Astrocyte of the spinal cord (primary cell): ENCODE results near the gene ARHGAP26.

ENCODE experiments used
- DNase-seq: peaks from one replicate; pipeline ENCODE4 v3.0.0; 2011; ENCODE audit warnings: low read depth, low spot score
- H3K4me3 ChIP-seq: 2 replicates; pipeline ENCODE4 v1.5.1; 2011; ENCODE audit warnings: low read depth, mild to moderate bottlenecking, low read length, moderate library complexity
- in situ Hi-C: cut with HindIII; loops from 2 replicates; pipeline ENCODE4 v1.10.0; 2017; ENCODE audit warnings: low sequenced_read_pairs
- TF ChIP-seq, protein P1 (sequence below): IDR thresholded peaks from 2 replicates; pipeline ENCODE4 v1.5.1; 2012; ENCODE audit warnings: low read depth, mild to moderate bottlenecking, low read length, inconsistent platforms

The ARHGAP26 gene

DNA sequence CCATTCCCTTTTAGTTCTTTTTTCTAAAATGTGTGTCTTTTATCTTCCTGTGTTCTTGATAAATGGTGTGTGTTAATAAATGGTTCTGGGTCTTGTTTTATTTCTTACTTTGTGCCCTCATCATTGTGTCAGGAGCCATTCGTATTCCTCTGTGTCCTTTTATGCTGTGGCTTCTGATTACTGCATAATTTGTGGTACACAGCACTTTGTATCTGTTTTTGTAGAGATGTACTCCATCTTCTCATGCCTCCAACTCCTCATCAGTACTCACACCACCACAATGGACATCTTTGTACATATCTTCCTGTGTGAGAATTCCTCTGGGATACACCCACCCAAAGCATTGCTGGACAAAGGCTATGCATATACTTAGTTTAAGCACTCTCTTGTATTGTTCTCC, 247.4 kb downstream of the ARHGAP26 start:
- DNase-seq, result no peak
- in situ Hi-C loops, result no loop called here
- TF ChIP-seq, protein P1, sequence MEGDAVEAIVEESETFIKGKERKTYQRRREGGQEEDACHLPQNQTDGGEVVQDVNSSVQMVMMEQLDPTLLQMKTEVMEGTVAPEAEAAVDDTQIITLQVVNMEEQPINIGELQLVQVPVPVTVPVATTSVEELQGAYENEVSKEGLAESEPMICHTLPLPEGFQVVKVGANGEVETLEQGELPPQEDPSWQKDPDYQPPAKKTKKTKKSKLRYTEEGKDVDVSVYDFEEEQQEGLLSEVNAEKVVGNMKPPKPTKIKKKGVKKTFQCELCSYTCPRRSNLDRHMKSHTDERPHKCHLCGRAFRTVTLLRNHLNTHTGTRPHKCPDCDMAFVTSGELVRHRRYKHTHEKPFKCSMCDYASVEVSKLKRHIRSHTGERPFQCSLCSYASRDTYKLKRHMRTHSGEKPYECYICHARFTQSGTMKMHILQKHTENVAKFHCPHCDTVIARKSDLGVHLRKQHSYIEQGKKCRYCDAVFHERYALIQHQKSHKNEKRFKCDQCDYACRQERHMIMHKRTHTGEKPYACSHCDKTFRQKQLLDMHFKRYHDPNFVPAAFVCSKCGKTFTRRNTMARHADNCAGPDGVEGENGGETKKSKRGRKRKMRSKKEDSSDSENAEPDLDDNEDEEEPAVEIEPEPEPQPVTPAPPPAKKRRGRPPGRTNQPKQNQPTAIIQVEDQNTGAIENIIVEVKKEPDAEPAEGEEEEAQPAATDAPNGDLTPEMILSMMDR, result no peak
- no peak overlapping the region for H3K4me3 ChIP-seq

DNA sequence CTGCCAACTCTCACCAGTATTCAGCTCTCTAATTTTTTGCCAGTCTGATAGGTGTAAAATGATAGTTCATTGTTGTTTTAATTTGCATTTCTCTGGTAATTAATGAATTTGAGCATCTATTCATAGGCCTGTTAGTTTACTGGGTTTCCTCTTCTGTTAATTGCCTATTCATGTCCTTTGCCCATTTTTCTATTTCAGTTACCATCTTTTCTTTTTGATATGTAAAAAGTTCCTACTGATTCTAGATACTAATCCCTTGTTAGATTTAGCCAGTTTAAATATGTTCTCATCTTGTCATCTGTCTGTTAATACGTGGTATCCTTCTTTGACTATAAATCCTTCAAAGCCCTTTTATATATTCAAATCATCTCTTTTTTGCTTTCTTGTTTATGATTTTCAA, 247.8 kb downstream of the ARHGAP26 start:
- H3K4me3 ChIP-seq, result no peak overlapping the region
- TF ChIP-seq, protein P1, result no peak
- DNase-seq, result no peak
- in situ Hi-C loops, result no loop called here

GRCh38 chr5:143019157-143019556, 249.0 kb downstream of the ARHGAP26 start:
- DNase-seq, result no peak
- TF ChIP-seq, protein P1, result no peak
- in situ Hi-C loops, result no loop called here
- H3K4me3 ChIP-seq, result no peak overlapping the region

DNA sequence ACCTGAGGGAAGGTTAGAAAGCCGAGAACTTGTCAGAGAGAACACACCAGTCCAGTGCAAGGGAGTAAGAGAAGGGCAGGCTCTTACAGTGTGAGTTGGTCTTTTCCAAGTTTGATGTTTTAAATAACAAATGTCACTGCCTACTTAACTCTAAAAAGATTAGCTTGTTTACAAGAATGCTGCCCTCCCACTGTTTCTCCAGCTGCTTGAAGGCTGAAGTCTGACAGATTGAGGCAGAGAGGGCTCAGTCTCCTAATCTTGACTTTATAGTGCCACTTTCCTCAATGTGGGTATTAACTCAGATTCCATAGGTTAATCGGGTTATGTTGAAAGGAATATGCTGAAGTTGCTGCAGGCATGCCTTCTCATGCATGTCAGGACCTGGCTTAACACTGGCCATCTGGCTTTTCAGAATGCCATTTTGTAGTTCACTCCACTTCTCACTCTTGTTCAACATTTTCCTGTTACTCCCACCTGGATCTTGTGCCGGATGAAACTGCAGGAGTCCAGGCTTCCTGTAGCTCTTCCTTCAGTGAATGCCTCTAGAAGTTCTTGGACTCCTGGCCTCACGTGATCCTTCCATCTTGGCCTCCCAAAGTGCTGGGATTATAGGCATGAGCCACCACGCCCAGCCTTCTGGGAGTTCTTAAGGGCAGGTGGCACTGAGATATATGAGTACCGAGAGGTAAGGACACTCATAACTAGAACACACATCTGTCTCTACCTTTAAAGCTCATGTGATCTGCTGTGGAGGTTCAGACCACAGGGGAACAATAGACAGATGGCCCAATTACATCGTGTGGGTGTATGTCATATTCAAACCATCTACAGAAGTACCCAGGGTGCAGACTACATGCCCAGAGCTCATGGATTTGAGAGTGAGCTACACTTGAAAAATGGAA, 249.7 kb downstream of the ARHGAP26 start:
- no peak overlapping the region for H3K4me3 ChIP-seq
- in situ Hi-C loops, result no loop called here
- DNase-seq, result no peak
- TF ChIP-seq, protein P1, result no peak

GRCh38 chr5:143021595-143021994, 251.4 kb downstream of the ARHGAP26 start:
- DNase-seq, result no peak
- H3K4me3 ChIP-seq, result no peak overlapping the region
- in situ Hi-C loops, result no loop called here
- TF ChIP-seq, protein P1, result no peak

DNA sequence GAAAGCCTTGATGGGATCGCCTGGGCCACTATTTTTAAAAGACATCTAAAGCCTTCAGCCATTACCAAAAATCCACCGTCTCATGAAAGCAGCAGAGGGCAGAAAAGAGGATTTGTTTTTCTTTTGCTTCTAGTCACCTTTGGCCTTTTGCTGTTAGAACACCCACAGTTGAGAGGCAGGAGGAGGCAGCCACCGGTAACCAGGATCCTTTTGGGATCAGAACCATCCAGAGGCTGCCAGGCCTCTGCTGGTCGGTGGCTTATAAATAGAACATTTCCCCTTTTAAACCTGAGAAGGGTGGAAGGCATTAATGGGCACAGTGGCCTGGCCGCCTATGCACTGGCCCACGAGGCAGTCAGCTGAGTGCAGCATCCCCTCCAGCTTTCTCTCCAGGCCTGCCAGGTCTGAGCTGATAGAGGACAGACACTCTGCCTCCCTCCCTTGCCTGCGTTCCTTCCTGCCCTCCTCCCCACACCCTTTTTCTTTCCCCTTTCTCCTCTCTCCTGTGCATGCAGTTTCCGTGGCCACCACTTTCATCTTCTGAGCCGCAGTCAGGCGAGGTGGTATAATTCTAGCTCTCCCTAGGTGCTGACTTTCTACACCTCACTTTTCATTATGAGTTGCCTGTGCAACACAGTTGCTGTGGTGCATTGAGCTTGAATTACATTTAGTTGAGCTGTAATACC, 253.4 kb downstream of the ARHGAP26 start:
- DNase-seq, result no peak
- TF ChIP-seq, protein P1, result no peak
- in situ Hi-C loops, result no loop called here
- H3K4me3 ChIP-seq, result no peak overlapping the region
